Measurements from ENCODE around the gene RFX1.

Gene RFX1

GRCh38 chr19:13981467-13981866, 24.7 kb downstream of the RFX1 start (continued):
- TF ChIP-seq CREB5 (CRISPR knock-in tag; IDR thresholded peaks at IDR 0.05; ENCODE audit: low read depth) (no peak), TOX (CRISPR knock-in tag; IDR thresholded peaks at IDR 0.05; ENCODE audit: borderline replicate concordance) (no peak), PATZ1 (CRISPR knock-in tag; IDR thresholded peaks at IDR 0.05; ENCODE audit: borderline replicate concordance) (no peak)

- ATAC-seq: no peak
- TF ChIP-seq ARNTL (CRISPR knock-in tag; IDR thresholded peaks at IDR 0.05; ENCODE audit: borderline replicate concordance, low read depth) (no peak), RARB (CRISPR knock-in tag; IDR thresholded peaks at IDR 0.05) (no peak), PPARA (CRISPR knock-in tag; IDR thresholded peaks at IDR 0.05; ENCODE audit: borderline replicate concordance) (no peak), CSRNP3 (CRISPR knock-in tag; IDR thresholded peaks at IDR 0.05) (no peak), ZNF70 (CRISPR knock-in tag; IDR thresholded peaks at IDR 0.05) (no peak), BACH2 (CRISPR knock-in tag; IDR thresholded peaks at IDR 0.05; ENCODE audit: borderline replicate concordance) (no peak), GLIS3 (CRISPR knock-in tag; IDR thresholded peaks at IDR 0.05) (no peak), OSR1 (CRISPR knock-in tag; IDR thresholded peaks at IDR 0.05) (no peak), ISL1 (CRISPR knock-in tag; IDR thresholded peaks at IDR 0.05) (no peak), CSDC2 (CRISPR knock-in tag; IDR thresholded peaks at IDR 0.05) (no peak), TSHZ2 (CRISPR knock-in tag; IDR thresholded peaks at IDR 0.05) (no peak)
Measured at GRCh38 chr19:13981021-13981420, 25.1 kb downstream of the RFX1 start.

- no peak for ATAC-seq
- TF ChIP-seq ZFP30 (CRISPR knock-in tag; IDR thresholded peaks at IDR 0.05) (no peak), TSHZ2 (CRISPR knock-in tag; IDR thresholded peaks at IDR 0.05) (no peak), RARB (CRISPR knock-in tag; IDR thresholded peaks at IDR 0.05) (no peak), PATZ1 (CRISPR knock-in tag; IDR thresholded peaks at IDR 0.05; ENCODE audit: borderline replicate concordance) (no peak), CSDC2 (CRISPR knock-in tag; IDR thresholded peaks at IDR 0.05) (no peak), ESRRG (CRISPR knock-in tag; IDR thresholded peaks at IDR 0.05) (no peak), CREB5 (CRISPR knock-in tag; IDR thresholded peaks at IDR 0.05; ENCODE audit: low read depth) (no peak), ISL1 (CRISPR knock-in tag; IDR thresholded peaks at IDR 0.05) (no peak), TCF4 (CRISPR knock-in tag; IDR thresholded peaks at IDR 0.05; ENCODE audit: borderline replicate concordance) (no peak), CSRNP3 (CRISPR knock-in tag; IDR thresholded peaks at IDR 0.05) (no peak), OSR1 (CRISPR knock-in tag; IDR thresholded peaks at IDR 0.05) (no peak), SNAI2 (CRISPR knock-in tag; IDR thresholded peaks at IDR 0.05) (no peak), TOX (CRISPR knock-in tag; IDR thresholded peaks at IDR 0.05; ENCODE audit: borderline replicate concordance) (no peak), ZNF565 (CRISPR knock-in tag; conservative IDR thresholded peaks at IDR 0.05; ENCODE audit: low read depth) (no peak), BACH2 (CRISPR knock-in tag; IDR thresholded peaks at IDR 0.05; ENCODE audit: borderline replicate concordance) (no peak), PPARA (CRISPR knock-in tag; IDR thresholded peaks at IDR 0.05; ENCODE audit: borderline replicate concordance) (no peak), ZNF8 (CRISPR knock-in tag; IDR thresholded peaks at IDR 0.05) (no peak), ZFP3 (CRISPR knock-in tag; IDR thresholded peaks at IDR 0.05) (no peak), ZNF70 (CRISPR knock-in tag; IDR thresholded peaks at IDR 0.05) (no peak)
Measured at GRCh38 chr19:13980340-13980739, 25.8 kb downstream of the RFX1 start.

Measured in SK-N-SH treated with all-trans-retinoic acid at 6 μM for 48 hours (cell line).